SJCRH30 (cell line): ENCODE data around the gene BTBD9. TPM values are rescaled to one million over a fixed set of nuclear protein-coding genes. Genes with fewer than 3 reads are reported as not detected.

Source experiments
- DNase-seq, 2 experiments: peaks; one replicate each; pipeline ENCODE4 v3.0.0-alpha.2; 2015 to 2020
- H3K27ac ChIP-seq: fragments of 250-450 bp; sonication (Bioruptor Pico); 2 replicates; pipeline ENCODE4 v1.5.1; 2020; ENCODE audit warnings: mild to moderate bottlenecking, moderate library complexity
- H3K27me3 ChIP-seq: fragments of 250-450 bp; sonication (Bioruptor Pico); 2 replicates; pipeline ENCODE4 v1.5.1; 2020; ENCODE audit warnings: mild to moderate bottlenecking, moderate library complexity
- H3K36me3 ChIP-seq: fragments of 250-450 bp; sonication (Bioruptor Pico); 2 replicates; pipeline ENCODE4 v1.5.1; 2020; ENCODE audit warnings: mild to moderate bottlenecking, moderate library complexity
- H3K4me1 ChIP-seq: fragments of 250-450 bp; sonication (Bioruptor Pico); 2 replicates; pipeline ENCODE4 v1.5.1; 2020; ENCODE audit warnings: mild to moderate bottlenecking, moderate library complexity
- H3K4me3 ChIP-seq: fragments of 250-450 bp; sonication (Bioruptor Pico); 2 replicates; pipeline ENCODE4 v1.5.1; 2020; ENCODE audit warnings: mild to moderate bottlenecking, moderate library complexity
- H3K9me3 ChIP-seq: fragments of 250-450 bp; sonication (Bioruptor Pico); replicated peaks from 2 replicates; pipeline ENCODE4 v1.5.1; 2020; ENCODE audit warnings: mild to moderate bottlenecking, moderate library complexity
- total RNA-seq: library from RNA; depleted of rRNA; stranded (reverse); fragments of >200 nt; shearing (Covaris generic); gene quantifications from 2 replicates; pipeline ENCODE4 v1.2.3, GENCODE V29; 2014

The BTBD9 gene
- total RNA-seq, 1 experiment from 2014 or later: 6.2 TPM

DNA sequence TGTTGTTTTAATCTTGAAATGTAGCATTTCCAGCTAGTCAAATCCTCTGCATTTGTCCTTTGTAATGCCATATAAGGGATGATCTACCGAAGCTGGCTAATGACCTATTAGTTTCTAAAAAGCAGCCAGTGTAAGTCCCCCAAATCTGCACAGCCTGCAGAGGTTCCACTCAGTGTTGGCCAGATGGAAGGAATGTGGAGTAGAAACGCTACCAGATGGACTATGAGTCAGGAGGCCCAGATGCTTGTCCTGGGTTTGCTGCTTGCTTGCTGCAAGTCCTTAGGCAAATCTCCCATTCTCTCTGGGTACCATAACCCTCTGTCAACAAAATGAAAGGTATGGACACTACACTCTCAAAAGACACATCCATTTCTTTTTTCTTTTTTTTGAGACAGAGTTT is 149.8 kb downstream of the BTBD9 start:
- no peaks in the 10 kb centered on the region for H3K27me3 ChIP-seq
- H3K9me3 ChIP-seq: no peaks in the 10 kb centered on the region
- H3K36me3 ChIP-seq: no peaks in the 10 kb centered on the region
- no peak overlapping the region for H3K27ac ChIP-seq
- DNase-seq: peak; percentile 13 to 34
- H3K4me1 ChIP-seq: peaks cover 12% of the 10 kb centered on the region
- H3K4me3 ChIP-seq: no peak overlapping the region

- H3K36me3 ChIP-seq: no peaks in the 10 kb centered on the region
- no peak overlapping the region for H3K27ac ChIP-seq
- no peaks in the 10 kb centered on the region for H3K9me3 ChIP-seq
- H3K4me1 ChIP-seq: peaks cover 8% of the 10 kb centered on the region; the same call in 1 of the 2 replicates
- DNase-seq: no peak
- no peak overlapping the region for H3K4me3 ChIP-seq
- H3K27me3 ChIP-seq: no peaks in the 10 kb centered on the region
These were observed 152.3 kb downstream of the BTBD9 start for GRCh38 chr6:38487423-38487822.

DNA sequence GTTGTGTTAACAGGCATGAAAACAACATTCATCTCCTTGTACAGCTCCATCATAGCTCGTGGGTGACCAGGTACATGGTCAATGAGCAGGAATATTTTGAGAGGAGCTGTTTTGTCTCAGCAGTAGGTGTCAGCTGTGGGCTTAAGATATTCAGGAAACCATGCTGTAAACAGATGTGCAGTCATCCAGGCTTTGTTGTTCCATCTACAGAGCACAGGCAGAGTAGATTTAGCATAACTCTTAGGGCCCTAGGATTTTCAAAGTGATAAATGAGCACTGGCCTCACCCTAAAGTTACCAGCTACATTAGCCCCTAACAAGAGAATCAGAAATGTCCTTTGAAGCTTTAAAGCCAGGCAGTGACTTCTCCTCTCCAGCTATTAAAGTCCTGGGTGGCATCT is 154.2 kb downstream of the BTBD9 start:
- no peaks in the 10 kb centered on the region for H3K9me3 ChIP-seq
- H3K36me3 ChIP-seq: no peaks in the 10 kb centered on the region
- no peak overlapping the region for H3K4me3 ChIP-seq
- peaks cover 3% of the 10 kb centered on the region; the same call in 1 of the 2 replicates for H3K4me1 ChIP-seq
- no peaks in the 10 kb centered on the region for H3K27me3 ChIP-seq
- H3K27ac ChIP-seq: no peak overlapping the region
- no peak for DNase-seq

- no peak for DNase-seq
- H3K4me3 ChIP-seq: no peak overlapping the region
- peaks cover 3% of the 10 kb centered on the region; the same call in 1 of the 2 replicates for H3K4me1 ChIP-seq
- H3K36me3 ChIP-seq: no peaks in the 10 kb centered on the region
- no peaks in the 10 kb centered on the region for H3K27me3 ChIP-seq
- H3K9me3 ChIP-seq: no peaks in the 10 kb centered on the region
- no peak overlapping the region for H3K27ac ChIP-seq
These were observed 155.1 kb downstream of the BTBD9 start for GRCh38 chr6:38484656-38485055.

- H3K36me3 ChIP-seq: no peaks in the 10 kb centered on the region
- no peaks in the 10 kb centered on the region; the same call in 1 of the 2 replicates for H3K4me1 ChIP-seq
- H3K27ac ChIP-seq: no peak overlapping the region
- H3K9me3 ChIP-seq: no peaks in the 10 kb centered on the region
- H3K27me3 ChIP-seq: no peaks in the 10 kb centered on the region
- no peak overlapping the region for H3K4me3 ChIP-seq
- no peak for DNase-seq
These were observed 156.2 kb downstream of the BTBD9 start for GRCh38 chr6:38483526-38483925.

DNA sequence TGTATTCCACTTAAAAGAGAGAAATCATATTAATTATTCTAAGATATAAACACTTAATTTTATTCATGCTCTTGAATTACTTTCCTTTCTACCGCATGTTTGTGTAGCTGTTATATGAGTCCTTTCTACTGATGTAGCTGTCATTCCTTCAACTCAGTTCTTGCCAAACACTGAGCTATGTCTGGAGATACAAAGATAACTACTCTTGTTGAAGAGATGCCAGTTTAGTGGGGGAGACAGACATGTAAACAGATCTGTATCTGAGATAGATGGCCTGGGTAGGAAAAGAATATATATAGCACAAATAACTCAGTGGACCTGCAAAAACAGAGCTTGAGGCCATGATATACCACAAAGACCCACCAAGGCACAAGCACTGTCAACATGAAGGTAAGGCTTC is 157.3 kb downstream of the BTBD9 start:
- Histone ChIP-seq H3K4me3 (no peak overlapping the region), H3K27me3 (no peaks in the 10 kb centered on the region), H3K9me3 (no peaks in the 10 kb centered on the region), H3K36me3 (no peaks in the 10 kb centered on the region), H3K27ac (no peak overlapping the region), H3K4me1 (no peaks in the 10 kb centered on the region)
- DNase-seq: no peak

GRCh38 chr6:38481851-38482250 is 157.9 kb downstream of the BTBD9 start:
- no peaks in the 10 kb centered on the region for H3K4me1 ChIP-seq
- no peak for DNase-seq
- H3K27me3 ChIP-seq: no peaks in the 10 kb centered on the region
- H3K36me3 ChIP-seq: no peaks in the 10 kb centered on the region
- H3K9me3 ChIP-seq: no peaks in the 10 kb centered on the region
- no peak overlapping the region for H3K4me3 ChIP-seq
- no peak overlapping the region for H3K27ac ChIP-seq

DNA sequence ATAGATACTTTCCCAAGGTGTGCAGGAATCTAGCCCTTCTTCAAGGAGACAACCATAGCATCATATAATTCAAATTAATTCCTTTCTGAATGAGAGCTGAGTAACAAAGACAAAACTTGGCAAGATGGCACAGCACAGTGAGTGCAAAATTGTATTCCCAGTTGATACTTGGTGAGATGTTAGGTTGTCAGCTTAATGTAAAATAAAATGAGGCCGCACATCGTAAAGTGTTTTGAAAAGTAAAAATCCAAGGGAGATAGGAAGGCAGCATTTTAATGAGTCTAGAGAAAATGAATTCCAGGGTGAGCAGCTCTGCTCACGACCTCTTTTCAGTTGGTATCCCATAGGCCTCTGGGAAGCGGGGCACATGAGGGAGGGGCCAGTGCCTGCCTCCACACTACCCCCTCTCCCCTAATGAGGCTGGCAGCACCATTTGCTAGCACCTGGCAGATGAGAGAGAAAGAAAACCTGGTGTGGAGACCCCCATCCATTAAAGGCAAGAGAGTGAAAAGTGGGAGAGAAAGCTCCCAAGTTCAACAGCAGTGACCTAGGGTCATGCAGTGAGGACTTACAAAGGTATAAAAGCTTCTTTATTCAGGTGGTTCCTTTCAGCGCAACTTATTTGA is 158.4 kb downstream of the BTBD9 start:
- H3K4me1 ChIP-seq: no peaks in the 10 kb centered on the region
- H3K4me3 ChIP-seq: no peak overlapping the region
- H3K36me3 ChIP-seq: no peaks in the 10 kb centered on the region
- no peaks in the 10 kb centered on the region for H3K27me3 ChIP-seq
- no peak overlapping the region for H3K27ac ChIP-seq
- no peaks in the 10 kb centered on the region for H3K9me3 ChIP-seq
- DNase-seq: no peak

- DNase-seq: no peak
- H3K27ac ChIP-seq: no peak overlapping the region
- no peaks in the 10 kb centered on the region for H3K9me3 ChIP-seq
- H3K27me3 ChIP-seq: no peaks in the 10 kb centered on the region
- H3K4me3 ChIP-seq: no peak overlapping the region
- no peaks in the 10 kb centered on the region for H3K4me1 ChIP-seq
- no peaks in the 10 kb centered on the region for H3K36me3 ChIP-seq
These were observed 159.7 kb downstream of the BTBD9 start for GRCh38 chr6:38480036-38480435.

- no peaks in the 10 kb centered on the region for H3K9me3 ChIP-seq
- no peak overlapping the region for H3K27ac ChIP-seq
These were observed 160.4 kb downstream of the BTBD9 start for GRCh38 chr6:38479331-38479730.

GRCh38 chr6:38477680-38478260 is 162.0 kb downstream of the BTBD9 start:
- H3K4me1 ChIP-seq: no peaks in the 10 kb centered on the region

More at GRCh38 chr6:38479331-38479730, 160.4 kb downstream of the BTBD9 start:
- no peak for DNase-seq
- Histone ChIP-seq H3K4me3 (no peak overlapping the region), H3K4me1 (no peaks in the 10 kb centered on the region), H3K27me3 (no peaks in the 10 kb centered on the region), H3K36me3 (no peaks in the 10 kb centered on the region)

GRCh38 chr6:38476888-38477287 is 162.8 kb downstream of the BTBD9 start:
- Histone ChIP-seq H3K36me3 (no peaks in the 10 kb centered on the region), H3K4me1 (no peaks in the 10 kb centered on the region), H3K4me3 (no peak overlapping the region), H3K9me3 (no peaks in the 10 kb centered on the region), H3K27ac (no peak overlapping the region), H3K27me3 (no peaks in the 10 kb centered on the region)
- no peak for DNase-seq

More at GRCh38 chr6:38477680-38478260, 162.0 kb downstream of the BTBD9 start:
- Histone ChIP-seq H3K9me3 (no peaks in the 10 kb centered on the region), H3K4me3 (no peak overlapping the region), H3K27ac (no peak overlapping the region), H3K36me3 (no peaks in the 10 kb centered on the region), H3K27me3 (no peaks in the 10 kb centered on the region)
- DNase-seq: no peak

GRCh38 chr6:38476141-38476540 is 163.6 kb downstream of the BTBD9 start:
- Histone ChIP-seq H3K4me3 (no peak overlapping the region), H3K36me3 (no peaks in the 10 kb centered on the region), H3K27me3 (no peaks in the 10 kb centered on the region), H3K9me3 (no peaks in the 10 kb centered on the region), H3K27ac (no peak overlapping the region), H3K4me1 (no peaks in the 10 kb centered on the region)
- DNase-seq: no peak

GRCh38 chr6:38470548-38470947 is 169.2 kb downstream of the BTBD9 start:
- H3K27me3 ChIP-seq: no peaks in the 10 kb centered on the region
- DNase-seq: no peak
- no peaks in the 10 kb centered on the region for H3K4me1 ChIP-seq
- no peak overlapping the region for H3K4me3 ChIP-seq
- H3K36me3 ChIP-seq: no peaks in the 10 kb centered on the region
- no peaks in the 10 kb centered on the region for H3K9me3 ChIP-seq
- no peak overlapping the region for H3K27ac ChIP-seq

DNA sequence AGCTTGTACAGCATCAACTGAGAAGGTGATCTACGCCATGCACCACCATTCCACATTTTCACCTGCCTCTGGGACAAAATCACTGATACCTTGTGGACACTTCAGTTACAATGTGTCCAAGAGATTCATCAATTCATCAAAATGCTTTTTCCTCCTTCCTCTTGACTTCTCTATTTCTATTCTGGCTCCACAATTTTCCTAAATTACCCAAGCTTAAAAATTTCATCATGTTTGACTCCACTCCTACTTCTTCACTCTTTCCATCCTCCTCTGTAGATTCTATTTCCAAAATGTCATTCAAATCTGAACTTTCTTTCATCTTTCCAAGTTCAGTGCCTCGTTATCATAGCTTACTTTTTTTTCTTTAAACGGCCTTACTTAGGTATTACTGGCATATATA is 172.2 kb downstream of the BTBD9 start:
- DNase-seq: no peak
- Histone ChIP-seq H3K4me3 (no peak overlapping the region), H3K36me3 (no peaks in the 10 kb centered on the region)

GRCh38 chr6:38460186-38460585 is 179.5 kb downstream of the BTBD9 start:
- Histone ChIP-seq H3K27me3 (no peaks in the 10 kb centered on the region), H3K9me3 (no peaks in the 10 kb centered on the region), H3K4me3 (no peak overlapping the region), H3K27ac (no peak overlapping the region), H3K36me3 (no peaks in the 10 kb centered on the region), H3K4me1 (peaks cover 10% of the 10 kb centered on the region)
- DNase-seq: no peak

More for the DNA sequence above, 172.2 kb downstream of the BTBD9 start:
- H3K4me1 ChIP-seq: no peaks in the 10 kb centered on the region
- no peaks in the 10 kb centered on the region for H3K9me3 ChIP-seq
- H3K27me3 ChIP-seq: no peaks in the 10 kb centered on the region
- H3K27ac ChIP-seq: no peak overlapping the region
